DMS 273 (cell line): Measurements from ENCODE around the gene GRM2.

Experiments used
- DNase-seq: peaks from one replicate; lab custom pipeline; 2025; ENCODE audit not compliant: unreplicated experiment; lab: John Stamatoyannopoulos, UW

GRM2 gene

GRCh38 chr3:51704511-51704950, 2.3 kb upstream of the GRM2 start:
- DNase-seq, result no peak

- DNase-seq, result no peak
Measured at GRCh38 chr3:51705276-51706020, 1.4 kb upstream of the GRM2 start.

- peak; percentile 12 for DNase-seq
Measured at GRCh38 chr3:51706021-51706485, 815 bp upstream of the GRM2 start.

- DNase-seq, result no peak
Measured at GRCh38 chr3:51708216-51708845, 1.5 kb downstream of the GRM2 start.

GRCh38 chr3:51709004-51709420, 2.1 kb downstream of the GRM2 start:
- no peak for DNase-seq

- no peak for DNase-seq
Measured at GRCh38 chr3:51709675-51710074, 2.8 kb downstream of the GRM2 start.

GRCh38 chr3:51710631-51711351, 3.9 kb downstream of the GRM2 start:
- peak; percentile 53 for DNase-seq

- DNase-seq, result no peak
Measured at GRCh38 chr3:51711352-51712037, 4.6 kb downstream of the GRM2 start.

GRCh38 chr3:51712038-51712420, 5.2 kb downstream of the GRM2 start:
- DNase-seq, result no peak

- DNase-seq, result no peak
Measured at GRCh38 chr3:51712511-51712931, 5.7 kb downstream of the GRM2 start.

- DNase-seq, result no peak
Measured at GRCh38 chr3:51712963-51713362, 6.1 kb downstream of the GRM2 start.

- DNase-seq, result no peak
Measured at GRCh38 chr3:51715231-51715976, 8.5 kb downstream of the GRM2 start.

- DNase-seq, result no peak
Measured at GRCh38 chr3:51715977-51716294, 9.1 kb downstream of the GRM2 start.

GRCh38 chr3:51716805-51717204, 9.9 kb downstream of the GRM2 start:
- DNase-seq, result no peak

- no peak for DNase-seq
Measured at GRCh38 chr3:51717446-51717845, 10.6 kb downstream of the GRM2 start.

GRCh38 chr3:51717947-51718346, 11.1 kb downstream of the GRM2 start:
- no peak for DNase-seq

- peak; percentile 95 for DNase-seq
Measured at GRCh38 chr3:51718547-51719409, 11.9 kb downstream of the GRM2 start.

GRCh38 chr3:51719410-51720025, 12.7 kb downstream of the GRM2 start:
- peak; percentile 17 for DNase-seq

- DNase-seq, result no peak
Measured at GRCh38 chr3:51720292-51721061, 13.6 kb downstream of the GRM2 start.
